H9 (cell line): ENCODE data around the gene NPY2R. TPM values are rescaled to one million over a fixed set of nuclear protein-coding genes. Genes with fewer than 3 reads are reported as not detected.

Source experiments
- DNase-seq: peaks from one replicate; pipeline ENCODE4 v3.0.0-alpha.2; 2017
- H2AFZ ChIP-seq: one replicate; pipeline ENCODE4 v1.6.1; 2013; ENCODE audit warnings: mild to moderate bottlenecking, low read length, control low read depth, moderate library complexity
- H2AK5ac ChIP-seq: 2 replicates; pipeline ENCODE4 v1.6.1; 2013; ENCODE audit warnings: low read length, control low read depth, mixed read lengths; ENCODE audit not compliant: insufficient read length
- H2BK120ac ChIP-seq: one replicate; pipeline ENCODE4 v1.6.1; 2013; ENCODE audit warnings: low read depth, mild to moderate bottlenecking, low read length, control low read depth, inconsistent platforms; ENCODE audit not compliant: poor library complexity, severe bottlenecking
- H2BK12ac ChIP-seq: 2 replicates; pipeline ENCODE4 v1.6.1; 2013; ENCODE audit warnings: low read length, control low read depth, mixed read lengths, low read depth; ENCODE audit not compliant: insufficient read length
- H2BK15ac ChIP-seq: 2 replicates; pipeline ENCODE4 v1.6.1; 2013; ENCODE audit warnings: low read depth, low read length, control low read depth
- H2BK20ac ChIP-seq: one replicate; pipeline ENCODE4 v1.6.1; 2013; ENCODE audit warnings: low read depth, mild to moderate bottlenecking, low read length, control low read depth, inconsistent platforms; ENCODE audit not compliant: poor library complexity, severe bottlenecking
- H2BK5ac ChIP-seq: 2 replicates; pipeline ENCODE4 v1.6.1; 2013; ENCODE audit warnings: low read length, control low read depth, mixed read lengths; ENCODE audit not compliant: insufficient read length
- H3K14ac ChIP-seq: 2 replicates; pipeline ENCODE4 v1.6.1; 2013; ENCODE audit warnings: low read length, control low read depth; ENCODE audit not compliant: insufficient read depth
- H3K18ac ChIP-seq: 2 replicates; pipeline ENCODE4 v1.6.1; 2013; ENCODE audit warnings: low read depth, mild to moderate bottlenecking, mixed read lengths, low read length, control low read depth; ENCODE audit not compliant: insufficient read length
- H3K23ac ChIP-seq: 2 replicates; pipeline ENCODE4 v1.6.1; 2013; ENCODE audit warnings: low read length, control low read depth, mixed read lengths, low read depth; ENCODE audit not compliant: insufficient read length
- H3K23me2 ChIP-seq: 2 replicates; pipeline ENCODE4 v1.6.1; 2013; ENCODE audit warnings: low read depth, mild to moderate bottlenecking, mixed read lengths, low read length, control low read depth; ENCODE audit not compliant: insufficient read length, poor library complexity, severe bottlenecking
- H3K27ac ChIP-seq: 2 replicates; pipeline ENCODE4 v1.5.1; 2013; ENCODE audit warnings: low read length, control low read depth, mixed read lengths, low read depth; ENCODE audit not compliant: insufficient read length
- H3K27me3 ChIP-seq: 2 replicates; pipeline ENCODE4 v1.6.1; 2013; ENCODE audit warnings: low read length, control low read depth, inconsistent platforms; ENCODE audit not compliant: insufficient read depth
- H3K4ac ChIP-seq: 2 replicates; pipeline ENCODE4 v1.6.1; 2013; ENCODE audit warnings: low read depth, mild to moderate bottlenecking, control low read depth, inconsistent platforms, low read length, moderate library complexity
- H3K4me1 ChIP-seq: 2 replicates; pipeline ENCODE4 v1.6.1; 2013; ENCODE audit warnings: low read length, control low read depth, inconsistent platforms; ENCODE audit not compliant: insufficient read depth
- H3K4me2 ChIP-seq: 2 replicates; pipeline ENCODE4 v1.6.1; 2013; ENCODE audit warnings: low read length, control low read depth, mixed read lengths; ENCODE audit not compliant: insufficient read length, insufficient read depth
- H3K56ac ChIP-seq: 2 replicates; pipeline ENCODE4 v1.6.1; 2013; ENCODE audit warnings: low read depth, mild to moderate bottlenecking, mixed read lengths, low read length, control low read depth; ENCODE audit not compliant: insufficient read length
- H3K79me1 ChIP-seq: 2 replicates; pipeline ENCODE4 v1.6.1; 2013; ENCODE audit warnings: low read depth, mild to moderate bottlenecking, moderate library complexity, low read length, control low read depth, inconsistent platforms; ENCODE audit not compliant: insufficient read depth, poor library complexity, severe bottlenecking
- H3K79me2 ChIP-seq: 2 replicates; pipeline ENCODE4 v1.6.1; 2013; ENCODE audit warnings: low read length, control low read depth, inconsistent platforms; ENCODE audit not compliant: insufficient read depth
- H3K9ac ChIP-seq: 2 replicates; pipeline ENCODE4 v1.6.1; 2013; ENCODE audit warnings: low read length, control low read depth, mixed read lengths; ENCODE audit not compliant: insufficient read length; ENCODE audit errors: extremely low read depth
- H3K9me3 ChIP-seq: one replicate; pipeline ENCODE4 v1.6.1; 2013; ENCODE audit warnings: low read depth, low read length, inconsistent platforms; ENCODE audit not compliant: control insufficient read depth
- H3T11ph ChIP-seq: one replicate; pipeline ENCODE4 v1.6.1; 2013; ENCODE audit warnings: mild to moderate bottlenecking, low read length, control low read depth, inconsistent platforms
- H4K20me1 ChIP-seq: one replicate; pipeline ENCODE4 v1.6.1; 2013; ENCODE audit not compliant: control insufficient read depth, insufficient read length, insufficient read depth
- H4K5ac ChIP-seq: 2 replicates; pipeline ENCODE4 v1.6.1; 2013; ENCODE audit warnings: low read depth, mild to moderate bottlenecking, mixed read lengths, low read length, control low read depth; ENCODE audit not compliant: insufficient read length
- H4K8ac ChIP-seq: replicated peaks from 2 replicates; pipeline ENCODE4 v1.6.1; 2013; ENCODE audit warnings: low read length, control low read depth, mixed read lengths, low read depth; ENCODE audit not compliant: insufficient read length
- H4K91ac ChIP-seq: 2 replicates; pipeline ENCODE4 v1.6.1; 2013; ENCODE audit warnings: low read depth, mild to moderate bottlenecking, moderate library complexity, mixed read lengths, low read length, control low read depth; ENCODE audit not compliant: insufficient read length
- H3K27ac Mint-ChIP-seq, 3 experiments: 2 replicates in 2 of 3; 3 replicates in 1 of 3; pipeline ENCODE4 v1.8.0; 2020 to 2021; ENCODE audit warnings: mixed read lengths in 3 of 3, mild to moderate bottlenecking in 1 of 3, moderate library complexity in 1 of 3
- H3K27me3 Mint-ChIP-seq: 2 replicates; pipeline ENCODE4 v1.8.0; 2021; ENCODE audit warnings: low read depth, mild to moderate bottlenecking, moderate library complexity, mixed read lengths
- H3K36me3 Mint-ChIP-seq, 3 experiments: 2 replicates in 2 of 3; 3 replicates in 1 of 3; pipeline ENCODE4 v1.8.0; 2020 to 2021; ENCODE audit warnings: low read depth in 3 of 3, mixed read lengths in 3 of 3; ENCODE audit not compliant: insufficient read depth in 1 of 3
- H3K4me1 Mint-ChIP-seq, 2 experiments: 2 replicates each; pipeline ENCODE4 v1.8.0; 2020; ENCODE audit warnings: mixed read lengths in 2 of 2
- H3K4me3 Mint-ChIP-seq, 2 experiments: 2 replicates in 1 of 2; 3 replicates in 1 of 2; pipeline ENCODE4 v1.8.0; 2020 to 2021; ENCODE audit warnings: mild to moderate bottlenecking in 2 of 2, mixed read lengths in 2 of 2, moderate library complexity in 1 of 2
- H3K9me3 Mint-ChIP-seq, 2 experiments: 2 replicates in 1 of 2; 3 replicates in 1 of 2; pipeline ENCODE4 v1.8.0; 2020; ENCODE audit warnings: mild to moderate bottlenecking in 2 of 2, mixed read lengths in 2 of 2, moderate library complexity in 1 of 2
- total RNA-seq: library from RNA; stranded (reverse); gene quantifications from 2 replicates; pipeline ENCODE4 v1.2.1, GENCODE V29; 2021
- TF ChIP-seq, protein P1 (sequence below): fragments of 200-600 bp; sonication (generic); conservative IDR thresholded peaks from 3 replicates; pipeline ENCODE4 v1.8.0; 2021; ENCODE audit warnings: antibody characterized with exemption, mild to moderate bottlenecking

The NPY2R gene
- total RNA-seq, 1 experiment from 2014 or later = 0.09 TPM

DNA sequence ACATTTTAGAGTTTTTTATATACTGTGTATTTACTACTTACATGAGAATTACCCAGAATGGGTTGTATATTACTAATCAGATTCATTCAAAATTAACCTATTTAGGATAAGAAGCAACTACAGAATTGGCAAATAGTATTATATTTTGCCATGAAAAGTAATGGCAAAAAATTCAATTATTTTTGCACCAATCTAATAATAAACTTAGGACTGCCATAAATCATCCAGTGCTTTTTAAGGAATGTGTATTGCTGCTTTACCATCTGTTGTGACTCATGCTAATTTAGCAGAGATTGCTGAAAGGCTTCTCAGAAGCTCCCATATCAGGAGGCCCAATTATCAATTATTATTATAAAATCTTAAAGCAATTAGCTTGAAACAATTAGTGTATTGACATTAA is 24.0 kb downstream of the NPY2R start:
- Mint-ChIP-seq H3K9me3 (peaks cover 0 to under 1% of the 10 kb centered on the region in 2 experiments; a peak in 1 of 5 replicates), H3K27me3 (no peaks in the 10 kb centered on the region), H3K4me1 (no peaks in the 10 kb centered on the region), H3K4me3 (no peak overlapping the region), H3K27ac (no peak overlapping the region), H3K36me3 (no peaks in the 10 kb centered on the region)
- Histone ChIP-seq H3K23me2 (no peaks in the 10 kb centered on the region), H2BK5ac (no peak overlapping the region), H3K79me2 (no peaks in the 10 kb centered on the region), H3K18ac (no peak overlapping the region), H3K4me1 (no peaks in the 10 kb centered on the region), H4K8ac (no peak overlapping the region), H3K9ac (no peak overlapping the region), H4K20me1 (no peaks in the 10 kb centered on the region), H2AFZ (no peak overlapping the region), H3K27me3 (no peaks in the 10 kb centered on the region), H2AK5ac (no peak overlapping the region), H4K91ac (no peak overlapping the region), H3T11ph (no peak overlapping the region), H3K56ac (no peak overlapping the region), H2BK15ac (no peak overlapping the region), H2BK20ac (no peak overlapping the region), H2BK120ac (no peak overlapping the region), H3K27ac (no peak overlapping the region), H3K4ac (no peak overlapping the region), H3K14ac (no peak overlapping the region), H2BK12ac (no peak overlapping the region), H3K4me2 (no peak overlapping the region), H3K23ac (no peak overlapping the region), H3K9me3 (no peaks in the 10 kb centered on the region), H4K5ac (no peak overlapping the region), H3K79me1 (no peaks in the 10 kb centered on the region)
- no peak for DNase-seq
- TF ChIP-seq, protein P1, sequence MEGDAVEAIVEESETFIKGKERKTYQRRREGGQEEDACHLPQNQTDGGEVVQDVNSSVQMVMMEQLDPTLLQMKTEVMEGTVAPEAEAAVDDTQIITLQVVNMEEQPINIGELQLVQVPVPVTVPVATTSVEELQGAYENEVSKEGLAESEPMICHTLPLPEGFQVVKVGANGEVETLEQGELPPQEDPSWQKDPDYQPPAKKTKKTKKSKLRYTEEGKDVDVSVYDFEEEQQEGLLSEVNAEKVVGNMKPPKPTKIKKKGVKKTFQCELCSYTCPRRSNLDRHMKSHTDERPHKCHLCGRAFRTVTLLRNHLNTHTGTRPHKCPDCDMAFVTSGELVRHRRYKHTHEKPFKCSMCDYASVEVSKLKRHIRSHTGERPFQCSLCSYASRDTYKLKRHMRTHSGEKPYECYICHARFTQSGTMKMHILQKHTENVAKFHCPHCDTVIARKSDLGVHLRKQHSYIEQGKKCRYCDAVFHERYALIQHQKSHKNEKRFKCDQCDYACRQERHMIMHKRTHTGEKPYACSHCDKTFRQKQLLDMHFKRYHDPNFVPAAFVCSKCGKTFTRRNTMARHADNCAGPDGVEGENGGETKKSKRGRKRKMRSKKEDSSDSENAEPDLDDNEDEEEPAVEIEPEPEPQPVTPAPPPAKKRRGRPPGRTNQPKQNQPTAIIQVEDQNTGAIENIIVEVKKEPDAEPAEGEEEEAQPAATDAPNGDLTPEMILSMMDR = no peak
